HG03103 (cell line): ENCODE results near the gene HID1.
"Not testable (repeated sequence)": the region's sequence is repeated elsewhere in the genome, so short reads cannot be mapped to it uniquely, and the experiment has no call there.

Experiments
- ATAC-seq: cut with Tn5 transposase; IDR thresholded peaks from one replicate; pipeline ENCODE4 v1.9.1; 2021; ENCODE audit warnings: low read depth; ENCODE audit not compliant: unreplicated experiment

The HID1 gene

DNA sequence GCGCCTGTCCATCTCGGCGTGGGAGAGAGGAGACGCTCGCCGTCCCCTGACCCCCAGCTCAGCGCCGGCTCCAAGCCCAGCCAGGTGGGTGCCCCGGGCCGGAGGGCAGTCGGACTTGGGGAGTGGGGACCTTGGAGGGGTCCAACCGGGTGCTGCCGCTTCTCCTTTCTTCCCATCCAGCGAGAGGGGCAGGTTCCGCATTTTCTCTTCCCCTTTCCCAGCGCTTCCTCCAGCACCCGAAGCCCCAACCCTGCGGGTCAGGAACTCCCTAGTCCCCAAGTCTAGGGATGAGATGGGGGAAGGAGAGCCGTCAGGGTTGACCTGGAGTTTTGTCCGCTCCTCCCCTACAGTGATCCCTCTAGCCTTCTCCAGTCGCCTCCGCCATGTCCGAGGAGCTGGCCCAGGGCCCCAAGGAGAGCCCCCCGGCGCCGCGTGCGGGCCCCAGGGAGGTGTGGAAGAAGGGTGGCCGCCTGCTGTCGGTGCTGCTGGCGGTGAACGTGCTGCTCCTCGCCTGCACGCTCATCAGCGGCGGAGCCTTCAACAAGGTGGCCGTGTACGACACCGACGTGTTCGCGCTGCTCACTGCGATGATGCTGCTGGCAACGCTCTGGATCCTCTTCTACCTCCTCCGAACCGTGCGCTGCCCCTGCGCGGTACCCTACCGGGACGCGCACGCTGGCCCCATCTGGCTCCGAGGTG, 48.2 kb downstream of the HID1 start, which contains the start of gene OTOP2:
Gene OTOP2, plus strand, starts transcription at position 24 of the 699 bp plus-strand sequence. Its CDS starts 360 bp downstream, at position 384.
- ATAC-seq, result no peak

DNA sequence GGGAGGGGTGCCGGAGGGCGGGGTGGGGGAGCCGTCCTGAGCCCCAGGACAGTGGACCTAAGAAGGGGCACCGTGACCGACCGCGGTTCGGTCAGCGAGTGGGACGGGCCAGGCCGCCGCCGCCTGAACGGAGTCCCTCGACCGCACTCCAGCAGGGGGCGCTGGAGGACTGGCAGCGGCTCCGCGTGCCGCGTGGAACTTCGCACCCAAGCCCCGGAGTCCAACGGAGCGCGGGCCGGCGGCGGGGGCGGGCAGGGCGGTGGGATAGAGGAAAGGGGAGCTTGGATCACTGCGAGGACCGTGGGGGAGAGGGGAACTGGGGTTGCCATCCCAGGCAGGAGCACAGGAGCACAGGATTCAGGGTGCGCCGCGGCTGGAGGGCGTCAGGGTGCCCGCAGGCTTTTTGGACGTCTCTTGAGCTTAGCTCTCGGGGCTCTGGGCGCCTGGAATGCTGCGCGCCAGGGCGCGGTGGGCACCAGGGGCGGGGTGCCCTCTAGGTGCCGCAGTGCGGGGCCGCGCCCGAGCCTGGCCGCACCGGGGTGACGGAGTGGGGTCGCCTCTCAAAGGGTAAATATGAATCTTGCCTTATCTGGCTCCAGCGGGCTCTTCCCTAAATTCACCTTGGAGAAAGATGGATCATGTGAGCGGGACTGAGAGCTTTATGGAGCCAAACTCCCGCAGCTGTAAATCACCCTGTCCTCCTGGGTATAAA, 48.9 kb downstream of the HID1 start:
- no peak for ATAC-seq

DNA sequence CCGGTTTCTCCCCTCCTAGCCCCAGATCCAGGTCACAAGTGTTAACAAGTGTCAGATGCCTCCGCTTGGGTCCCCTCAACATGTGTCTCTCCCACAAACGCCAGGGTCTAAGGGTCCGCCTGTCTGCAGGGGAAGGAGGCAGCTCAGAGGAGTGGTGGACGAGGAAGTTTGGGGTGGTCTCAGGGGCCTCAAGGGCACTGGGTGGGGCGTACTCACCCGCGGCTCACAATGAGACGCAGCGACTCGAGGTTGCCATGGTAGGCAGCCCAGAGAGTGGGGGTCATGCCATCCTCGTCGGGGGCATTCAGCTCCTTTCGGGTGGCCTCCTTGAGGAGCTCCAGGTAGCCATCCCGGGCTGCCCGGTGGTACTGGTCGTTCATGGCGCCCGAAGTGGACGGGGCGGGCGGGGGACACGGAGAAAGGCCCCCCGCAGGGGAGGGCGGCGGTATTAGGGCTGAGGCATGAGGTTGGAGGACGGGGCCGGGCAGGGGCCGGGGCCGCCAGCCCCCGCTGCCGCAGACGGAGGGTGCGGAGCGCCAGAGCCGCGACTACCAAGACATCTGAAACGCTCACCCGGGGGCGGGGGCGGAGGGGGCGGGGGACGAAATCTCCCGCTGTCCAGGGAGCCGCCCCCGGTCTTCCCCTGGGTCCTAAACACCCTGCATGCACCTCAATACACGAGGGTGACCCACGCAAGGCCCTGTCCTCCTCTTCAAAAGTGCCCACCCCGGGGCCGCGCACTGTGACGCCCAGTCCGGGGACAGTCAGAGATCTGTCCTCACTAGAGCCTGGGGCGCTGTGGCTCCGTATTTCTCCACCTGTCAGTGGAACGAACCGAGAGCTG, 49.6 kb downstream of the HID1 start, which contains the start of gene USH1G:
Gene USH1G, minus strand, starts transcription at position 562 of the 844 bp plus-strand sequence. Its CDS starts 182 bp downstream, at position 380.
- no peak for ATAC-seq

- no peak for ATAC-seq
Measured at GRCh38 chr17:74922172-74922571, 50.4 kb downstream of the HID1 start.

GRCh38 chr17:74921769-74922168, 50.8 kb downstream of the HID1 start:
- no peak for ATAC-seq

DNA sequence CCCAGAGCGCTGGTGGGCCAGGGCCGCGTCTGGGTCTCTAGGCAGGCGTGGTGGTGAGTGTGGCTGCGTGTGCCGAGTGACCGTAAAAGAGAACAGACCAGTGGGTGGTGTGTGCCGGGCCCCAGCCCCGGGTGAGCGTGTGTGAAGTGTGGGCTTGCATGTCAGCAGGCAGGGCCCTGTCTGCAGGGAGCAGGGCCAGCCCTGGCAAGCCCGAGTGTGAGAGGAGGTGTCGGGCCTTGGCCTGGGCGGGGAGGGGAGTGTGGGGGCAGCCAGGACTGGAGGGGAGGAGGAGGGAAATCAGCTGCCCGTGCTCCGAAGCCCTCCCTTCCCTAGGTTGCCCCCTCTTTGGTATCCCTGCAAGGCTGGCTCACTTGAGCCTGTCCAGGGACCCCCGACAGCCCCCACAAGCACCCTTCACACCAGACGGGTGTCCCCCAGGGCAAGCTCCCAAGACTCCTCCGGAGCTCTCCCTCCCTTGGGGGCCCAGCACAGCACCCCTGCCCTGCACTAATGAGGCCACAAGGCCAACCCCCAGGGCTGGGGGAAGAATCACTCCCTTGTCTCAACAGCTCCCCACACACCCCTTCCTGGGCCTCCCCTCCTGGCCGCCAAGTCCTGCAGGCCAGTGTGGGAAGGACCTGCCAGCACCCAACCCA, 51.4 kb downstream of the HID1 start:
- no peak for ATAC-seq

DNA sequence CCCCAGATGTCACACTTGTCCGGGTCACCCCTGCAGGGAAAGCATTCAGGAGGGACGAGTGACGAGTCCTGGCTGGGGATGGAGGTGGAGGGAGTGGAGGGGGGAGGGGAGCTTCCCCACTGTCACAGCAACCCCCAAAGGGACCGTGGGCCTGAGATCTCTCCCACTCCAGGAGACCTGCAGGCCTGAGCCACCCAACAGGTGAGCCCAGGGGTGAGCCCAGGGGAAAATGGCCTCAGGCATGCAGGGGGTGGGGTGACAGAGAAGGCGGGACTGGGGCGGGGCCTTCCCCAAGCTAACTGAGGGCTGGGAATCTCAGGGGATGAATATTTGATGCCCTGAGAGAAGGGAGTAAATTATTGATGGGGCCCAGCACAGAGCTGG, 51.9 kb downstream of the HID1 start:
- no peak for ATAC-seq

DNA sequence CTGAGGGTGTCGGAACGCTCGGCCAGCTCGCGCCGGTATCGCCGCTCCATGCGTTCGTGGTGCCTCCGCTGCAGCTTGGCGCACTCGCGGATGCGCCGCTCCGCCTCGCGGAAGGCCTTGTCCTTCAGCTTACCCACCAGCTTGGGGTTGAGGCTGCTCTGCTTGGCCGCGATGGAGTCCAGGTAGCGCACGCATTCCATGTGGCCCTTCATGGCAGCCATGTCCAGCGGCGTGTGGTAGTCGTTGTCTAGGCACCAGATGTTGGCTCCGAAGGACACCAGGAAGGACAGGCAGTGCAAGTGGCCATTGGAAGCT, 52.3 kb downstream of the HID1 start:
- no peak for ATAC-seq

GRCh38 chr17:74919440-74920305, 52.9 kb downstream of the HID1 start:
- no peak for ATAC-seq

DNA sequence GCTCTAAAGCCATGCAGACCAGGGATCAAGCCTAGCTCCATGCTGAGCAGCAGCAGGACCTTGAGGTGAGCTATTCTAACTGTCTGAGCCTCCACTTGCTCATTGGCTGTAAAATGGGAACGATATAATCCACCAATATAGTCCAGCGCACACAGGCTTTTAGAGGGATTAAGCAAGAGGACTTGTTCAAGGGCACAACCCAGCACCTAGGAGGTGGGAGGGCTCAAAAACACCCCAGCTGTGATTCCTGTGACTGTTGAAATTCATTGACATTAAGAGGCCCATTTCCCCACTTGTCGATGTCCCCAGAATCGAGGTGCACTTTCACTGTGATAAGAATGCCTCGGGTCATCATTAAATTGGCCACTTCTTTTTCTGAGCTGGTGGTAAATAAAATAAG, 53.7 kb downstream of the HID1 start:
- ATAC-seq, result no peak

- no peak for ATAC-seq
Measured at GRCh38 chr17:74917430-74917829, 55.1 kb downstream of the HID1 start.

GRCh38 chr17:74916851-74917199, 55.7 kb downstream of the HID1 start:
- no peak for ATAC-seq

DNA sequence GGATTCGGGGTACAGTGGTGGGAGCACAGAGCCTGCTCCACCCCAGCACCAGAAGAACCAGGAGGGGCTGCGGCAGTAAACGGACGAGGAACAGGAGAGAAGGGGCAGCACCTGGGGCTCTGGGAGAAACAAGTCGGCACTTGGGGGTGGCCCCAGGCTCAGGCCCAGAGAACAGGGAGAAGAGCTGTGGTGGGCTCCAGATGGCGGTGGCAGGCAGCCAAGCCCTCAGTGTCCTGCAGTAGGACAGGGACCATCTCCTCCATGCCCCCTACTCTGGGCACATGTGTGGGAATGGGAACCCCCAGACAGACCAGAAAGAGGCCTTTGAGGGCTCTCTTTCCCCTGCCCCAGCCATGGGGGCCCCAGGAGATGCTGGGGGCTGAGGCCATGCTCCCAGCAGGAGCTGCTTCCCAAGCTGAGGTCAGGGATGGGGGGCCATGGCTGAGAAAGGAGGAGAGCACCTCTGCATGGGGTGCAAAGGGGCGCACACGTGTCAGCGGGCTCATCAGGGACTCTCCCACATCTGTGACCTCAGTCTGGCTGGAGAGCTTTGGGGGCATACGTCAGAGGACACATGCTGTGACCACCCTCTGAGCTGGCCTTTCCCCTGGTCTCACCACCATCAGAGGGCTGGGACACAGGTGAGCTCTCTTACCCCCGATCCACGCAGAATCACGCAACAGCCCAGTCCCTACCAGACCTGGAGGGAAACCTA, 56.3 kb downstream of the HID1 start:
- no peak for ATAC-seq

- not testable (repeated sequence) for ATAC-seq
Measured at GRCh38 chr17:74911423-74911822, 61.1 kb downstream of the HID1 start.

GRCh38 chr17:74909097-74909496, 63.5 kb downstream of the HID1 start:
- ATAC-seq, result not testable (repeated sequence)

- ATAC-seq, result no peak
Measured at GRCh38 chr17:74907012-74907411, 65.5 kb downstream of the HID1 start.

- ATAC-seq, result not testable (repeated sequence)
Measured at GRCh38 chr17:74906214-74906793, 66.3 kb downstream of the HID1 start.

DNA sequence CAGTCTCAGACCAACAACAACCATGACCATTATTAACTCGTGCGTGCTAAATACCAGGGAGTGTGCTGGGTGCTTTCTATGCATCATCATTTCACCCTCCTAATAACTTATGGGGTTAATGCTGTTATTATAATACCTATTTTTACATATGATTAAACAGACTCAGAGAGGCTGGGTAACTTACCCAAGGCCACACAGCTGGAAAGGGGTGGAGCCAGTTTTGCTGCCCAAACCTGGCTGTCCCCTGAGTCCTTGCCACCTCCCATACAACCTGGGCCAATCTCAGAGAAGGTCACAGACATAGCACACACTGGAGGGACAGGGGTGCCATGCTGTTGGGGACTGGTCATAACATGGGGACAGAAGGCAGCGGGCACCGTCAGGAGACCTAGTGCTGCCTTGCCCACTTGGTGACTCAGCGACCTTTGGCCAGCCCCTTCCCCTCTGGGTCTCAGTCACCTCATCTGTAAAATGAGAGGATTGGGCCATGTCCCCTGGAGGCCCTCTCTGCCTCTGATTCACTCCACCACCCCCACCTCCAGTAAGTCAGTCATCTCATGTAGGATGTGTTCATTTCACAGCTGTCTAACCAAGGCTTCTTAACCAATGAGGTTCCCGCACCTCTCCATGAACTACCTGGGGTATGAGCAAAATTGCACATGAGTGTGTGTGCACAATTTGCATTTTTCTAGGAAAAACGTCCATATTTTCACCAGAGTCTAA, 67.7 kb downstream of the HID1 start:
- no peak for ATAC-seq
